ENCODE results near the gene TMEM250.

DNA sequence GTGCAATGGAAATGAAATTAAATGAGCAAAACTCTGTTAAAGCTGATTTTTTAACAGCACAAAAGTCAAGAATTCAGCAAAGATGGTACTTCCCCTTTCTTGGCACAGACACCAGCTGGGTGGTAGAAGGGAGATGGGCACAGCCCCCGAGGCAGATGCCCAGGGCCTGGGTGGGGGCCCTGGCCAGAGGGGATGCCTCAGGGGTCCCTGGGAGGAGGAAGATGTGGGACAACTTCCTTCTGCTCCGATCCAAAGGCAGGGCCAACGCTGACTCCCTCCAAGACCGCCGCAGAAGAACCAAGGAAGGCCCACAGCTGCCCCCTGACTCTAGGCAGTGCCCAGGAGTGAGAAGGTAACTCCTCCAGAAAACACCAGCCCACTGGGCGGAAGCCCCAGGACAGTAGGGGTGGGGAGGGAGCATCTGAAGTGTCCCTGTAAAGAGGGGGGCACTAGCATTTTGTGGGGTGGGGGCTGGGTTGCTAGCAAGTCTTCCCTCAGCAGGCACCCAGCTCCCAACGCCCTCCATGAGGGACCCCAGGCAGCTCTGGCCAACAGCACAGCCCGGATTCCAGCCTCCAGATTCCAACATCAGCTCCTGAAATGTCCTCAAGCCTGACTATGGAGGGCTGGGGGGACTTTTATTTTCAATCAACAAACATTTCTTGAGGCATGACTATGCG is 28.5 kb downstream of the TMEM250 start:
- TF ChIP-seq POLR2A (IDR thresholded peaks at IDR 0.05; ENCODE audit: low read depth, low read length) (no peak), CTCF (conservative IDR thresholded peaks at IDR 0.05; ENCODE audit: low read depth, low read length) (no peak), NFE2L2 (IDR thresholded peaks at IDR 0.05; ENCODE audit: low read depth, low read length) (no peak), MXI1 (IDR thresholded peaks at IDR 0.05; ENCODE audit: borderline replicate concordance, low read depth, low read length) (no peak), RFX5 (IDR thresholded peaks at IDR 0.05; ENCODE audit: low read depth, low read length) (no peak), RAD21 (IDR thresholded peaks at IDR 0.05; ENCODE audit: low read length) (no peak), USF2 (IDR thresholded peaks at IDR 0.05; ENCODE audit: low read depth, low read length) (no peak), BHLHE40 (IDR thresholded peaks at IDR 0.05; ENCODE audit: low read depth, low read length) (no peak), RCOR1 (IDR thresholded peaks at IDR 0.05; ENCODE audit: insufficient replicate concordance, low read length) (no peak), FOS (IDR thresholded peaks at IDR 0.05; ENCODE audit: low read depth, low read length) (no peak), CHD1 (IDR thresholded peaks at IDR 0.05; ENCODE audit: low read depth, low read length) (no peak), CEBPB (IDR thresholded peaks at IDR 0.05; ENCODE audit: low read depth, low read length) (no peak), MAFK (IDR thresholded peaks at IDR 0.05; ENCODE audit: low read depth, low read length) (no peak)
- TF ChIP-seq, protein P1, sequence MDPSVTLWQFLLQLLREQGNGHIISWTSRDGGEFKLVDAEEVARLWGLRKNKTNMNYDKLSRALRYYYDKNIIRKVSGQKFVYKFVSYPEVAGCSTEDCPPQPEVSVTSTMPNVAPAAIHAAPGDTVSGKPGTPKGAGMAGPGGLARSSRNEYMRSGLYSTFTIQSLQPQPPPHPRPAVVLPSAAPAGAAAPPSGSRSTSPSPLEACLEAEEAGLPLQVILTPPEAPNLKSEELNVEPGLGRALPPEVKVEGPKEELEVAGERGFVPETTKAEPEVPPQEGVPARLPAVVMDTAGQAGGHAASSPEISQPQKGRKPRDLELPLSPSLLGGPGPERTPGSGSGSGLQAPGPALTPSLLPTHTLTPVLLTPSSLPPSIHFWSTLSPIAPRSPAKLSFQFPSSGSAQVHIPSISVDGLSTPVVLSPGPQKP (IDR thresholded peaks at IDR 0.05; ENCODE audit: borderline replicate concordance, low read depth, low read length), result no peak

Measured in IMR-90 (cell line).